ENCODE data around the gene IGDCC3. TPM values are rescaled to one million over a fixed set of nuclear protein-coding genes. Genes with fewer than 3 reads are reported as not detected.

IGDCC3 gene
- total RNA-seq, 1 donor, result not detected

DNA sequence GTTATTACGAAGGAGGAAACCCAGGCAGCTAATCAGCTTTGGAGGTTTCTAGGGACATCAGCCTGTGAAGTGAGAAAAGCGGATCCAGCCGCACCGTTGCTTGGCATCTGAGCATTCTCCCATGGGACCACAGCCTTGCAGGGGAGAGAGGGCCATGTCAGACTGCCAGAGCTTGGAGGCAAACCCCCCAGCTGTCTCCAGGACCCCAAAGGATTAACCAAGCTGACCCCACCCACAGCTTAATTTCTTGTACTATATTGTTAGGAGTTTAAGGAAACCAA is 5.1 kb downstream of the IGDCC3 start:
- TF ChIP-seq CTCF (IDR thresholded peaks at IDR 0.05; ENCODE audit: insufficient read depth, low read length), result no peak
- DNase-seq (ENCODE audit: low read depth), result no peak
- no peak overlapping the region for H3K4me3 ChIP-seq (ENCODE audit: low read depth, low read length)

DNA sequence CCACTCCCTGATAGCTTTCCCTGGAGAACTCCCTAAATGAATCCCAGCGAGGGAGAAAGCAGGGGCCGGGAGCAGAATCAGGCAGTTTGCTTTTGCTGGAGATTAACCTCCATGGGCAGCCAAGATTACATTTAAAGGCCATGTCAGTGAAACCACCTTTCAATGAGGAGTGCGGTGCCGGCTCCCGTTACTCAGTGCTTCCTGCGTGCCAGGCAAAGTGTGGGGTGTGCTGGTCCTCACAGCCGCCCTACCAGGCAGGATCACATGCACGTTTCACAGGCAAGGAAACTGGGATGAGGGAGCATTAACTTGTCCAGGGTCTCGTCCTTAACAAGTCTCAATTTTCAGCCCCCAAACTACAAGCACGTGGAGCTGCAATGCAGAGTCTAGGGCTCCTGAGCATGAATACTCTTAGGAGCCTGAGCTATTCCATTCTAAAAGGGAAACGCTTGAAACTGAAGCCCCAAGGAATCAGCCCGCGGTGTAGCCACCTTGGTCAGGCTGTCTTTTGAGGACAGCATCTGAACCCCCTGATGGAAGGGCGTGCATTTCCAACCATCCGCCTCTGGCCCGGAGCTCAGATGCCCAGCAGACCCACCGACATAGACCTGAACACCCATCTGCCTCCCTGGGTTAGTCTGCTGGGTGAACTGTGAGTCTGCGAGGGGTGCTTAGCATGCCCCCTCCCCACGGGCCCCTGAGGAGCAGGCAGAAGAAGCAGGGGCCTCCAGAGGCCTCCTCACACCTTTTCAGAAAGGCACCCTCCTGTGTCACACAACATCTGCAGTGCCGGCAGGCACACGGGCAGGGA is 5.6 kb downstream of the IGDCC3 start:
- no peak overlapping the region for H3K4me3 ChIP-seq (ENCODE audit: low read depth, low read length)
- no peak for TF ChIP-seq CTCF (IDR thresholded peaks at IDR 0.05; ENCODE audit: insufficient read depth, low read length)
- DNase-seq (ENCODE audit: low read depth), result no peak

DNA sequence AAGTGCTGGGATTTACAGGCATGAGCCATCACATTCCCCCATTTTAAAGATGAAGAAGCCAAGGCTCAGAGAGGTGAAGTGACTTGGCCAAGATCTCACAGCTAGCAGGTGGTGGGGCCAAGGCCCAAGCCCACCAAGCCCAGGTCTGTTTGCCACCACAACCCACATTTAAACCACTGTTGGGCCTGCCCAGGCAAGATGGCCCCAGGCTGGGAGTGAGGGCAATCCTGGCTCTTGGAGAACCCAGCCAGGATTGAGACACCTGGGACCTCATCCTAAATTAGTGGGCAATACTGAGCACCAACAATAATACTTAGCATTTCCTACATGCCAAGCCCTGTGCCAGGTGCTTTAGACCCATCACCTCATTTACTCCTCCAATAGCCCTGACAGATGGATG is 6.9 kb downstream of the IGDCC3 start:
- DNase-seq (ENCODE audit: low read depth), result no peak
- no peak for TF ChIP-seq CTCF (IDR thresholded peaks at IDR 0.05; ENCODE audit: insufficient read depth, low read length)
- H3K4me3 ChIP-seq (ENCODE audit: low read depth, low read length), result no peak overlapping the region

DNA sequence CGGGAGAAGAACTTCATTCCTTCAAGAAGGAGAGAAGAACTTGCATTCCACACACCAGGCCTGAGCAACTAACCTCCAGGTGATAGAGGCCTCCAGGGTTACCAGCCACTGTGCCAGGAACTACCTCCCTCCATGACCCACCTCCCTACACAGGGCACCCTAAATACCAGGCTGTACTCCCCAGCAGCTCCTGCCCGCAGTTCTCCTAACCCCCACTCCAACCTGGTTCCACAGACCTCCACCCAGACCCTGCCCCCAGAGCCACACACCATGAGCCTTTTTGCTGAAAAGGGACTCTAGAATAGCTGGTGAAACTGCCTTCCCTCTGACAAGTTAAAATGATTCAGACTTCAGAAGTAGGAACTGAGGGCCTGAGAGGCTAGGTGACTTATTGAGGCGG is 8.2 kb downstream of the IGDCC3 start:
- DNase-seq (ENCODE audit: low read depth), result no peak
- no peak for TF ChIP-seq CTCF (IDR thresholded peaks at IDR 0.05; ENCODE audit: insufficient read depth, low read length)

GRCh38 chr15:65369212-65369547 is 8.6 kb downstream of the IGDCC3 start:
- no peak overlapping the region for H3K4me3 ChIP-seq (ENCODE audit: low read depth, low read length)
- DNase-seq (ENCODE audit: low read depth), result no peak
- no peak for TF ChIP-seq CTCF (IDR thresholded peaks at IDR 0.05; ENCODE audit: insufficient read depth, low read length)

More for the DNA sequence above, 8.2 kb downstream of the IGDCC3 start:
- no peak overlapping the region for H3K4me3 ChIP-seq (ENCODE audit: low read depth, low read length)

DNA sequence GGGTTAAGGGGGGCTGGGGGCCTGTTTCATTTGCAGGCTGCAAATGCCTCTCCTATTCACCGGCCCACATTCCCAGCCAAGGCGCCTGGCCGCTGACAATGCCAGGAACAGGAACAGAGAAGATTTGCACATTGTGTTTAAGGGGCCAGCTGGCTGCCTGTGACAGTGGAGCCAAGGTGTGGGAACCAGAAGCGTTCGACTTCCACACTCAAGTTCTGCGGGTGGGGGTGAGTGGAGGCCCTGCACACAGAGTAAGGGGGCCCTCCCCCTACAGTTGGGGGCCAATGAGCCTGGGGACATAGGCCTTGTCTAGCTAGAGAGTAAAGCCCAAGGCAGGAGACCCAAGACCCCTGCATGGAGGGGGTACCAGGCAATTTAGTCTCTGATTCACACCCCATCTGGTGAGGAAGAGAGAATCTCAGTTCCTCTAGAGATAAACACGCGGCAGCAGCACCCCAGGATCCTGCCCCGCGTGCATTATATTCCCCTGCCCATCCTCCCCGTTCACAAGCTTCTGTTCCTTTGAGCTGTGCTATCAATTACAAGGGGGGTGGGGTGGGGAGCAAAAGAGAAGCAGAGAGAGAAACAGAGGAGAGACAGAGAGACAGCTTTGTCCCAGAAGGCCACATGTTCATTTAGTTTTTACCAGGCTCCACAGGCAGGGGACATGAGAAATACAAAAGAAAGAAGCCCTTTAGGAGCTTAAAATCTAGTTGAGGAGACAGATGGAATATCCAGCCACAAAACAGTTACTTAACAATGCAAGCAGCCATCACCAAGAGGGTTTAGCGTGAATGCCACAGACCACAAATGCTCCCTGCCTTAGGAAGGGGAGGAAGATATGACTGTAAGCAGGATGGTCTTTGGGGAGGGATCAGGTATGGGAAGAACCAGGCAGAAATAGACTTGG is 9.2 kb downstream of the IGDCC3 start:
- no peak for DNase-seq (ENCODE audit: low read depth)
- no peak for TF ChIP-seq CTCF (IDR thresholded peaks at IDR 0.05; ENCODE audit: insufficient read depth, low read length)
- H3K4me3 ChIP-seq (ENCODE audit: low read depth, low read length), result no peak overlapping the region
